Psoas muscle (tissue), 8 donors: ENCODE measurements around the gene IQGAP2. TPM values are rescaled to one million over a fixed set of nuclear protein-coding genes. Genes with fewer than 3 reads are reported as not detected.

ENCODE experiments used
- ATAC-seq, 4 donors: fragments of 200-7000 bp; cut with Tn5 transposase; one replicate each; pipeline ENCODE4 v1.9.1; 2020; ENCODE audit warnings: moderate library complexity in 3 of 4, mild to moderate bottlenecking in 2 of 4
- DNase-seq, 2 donors: peaks; one replicate each; pipeline ENCODE4 v3.0.0-alpha.2; 2020
- H3K27ac ChIP-seq: fragments of 200-600 bp; one replicate; pipeline ENCODE4 v1.8.0; 2022
- H3K27me3 ChIP-seq, 3 donors: fragments of 200-600 bp in 1 of 3; one replicate each; pipeline versions ENCODE4 v1.6.1 to v1.8.0; 2013 to 2022; ENCODE audit warnings: low read length in 2 of 3, mild to moderate bottlenecking in 2 of 3, moderate library complexity in 1 of 3; ENCODE audit not compliant: insufficient read depth in 3 of 3
- H3K36me3 ChIP-seq, 2 donors: fragments of 200-600 bp in 1 of 2; one replicate each; pipeline versions ENCODE4 v1.6.1 to v1.8.0; 2013 to 2022; ENCODE audit warnings: low read depth in 1 of 2, mild to moderate bottlenecking in 1 of 2, moderate library complexity in 1 of 2; ENCODE audit not compliant: insufficient read depth in 1 of 2
- H3K4me1 ChIP-seq: fragments of 200-600 bp; one replicate; pipeline ENCODE4 v1.8.0; 2022
- H3K4me3 ChIP-seq: fragments of 200-600 bp; one replicate; pipeline ENCODE4 v1.8.0; 2022; ENCODE audit warnings: mild to moderate bottlenecking
- H3K9me3 ChIP-seq: fragments of 200-600 bp; one replicate; pipeline ENCODE4 v1.8.0; 2022
- CTCF ChIP-seq: fragments of 200-600 bp; IDR thresholded peaks from one replicate; pipeline ENCODE4 v1.8.0; 2022; ENCODE audit warnings: antibody characterized with exemption
- WGBS, 3 donors: extraction: QIAGEN DNeasy Blood & Tissue Kit; methylation state at CpG; one replicate each; pipeline versions ENCODE4 v1.1.6 to v1.1.7; 2013; 5-methylcytosine and 5-hydroxymethylcytosine counted together
- intact Hi-C, 2 donors: fragments of 100-400 bp; cut with DNase I; formaldehyde crosslinking; loops; one replicate each; pipeline versions ENCODE4 v1.11.0 to v1.14.2; 2022
- polyA plus RNA-seq, 3 donors: library from polyadenylated mRNA; stranded (reverse); fragments of 200-250 nt; gene quantifications; one replicate each; pipeline ENCODE4 v1.2.3, GENCODE V29; 2013
- total RNA-seq, 4 donors: library from RNA; stranded (reverse); fragmentation: NEBNext Ultra II Directional in 2 of 4; extraction: Animal tissue kit (Norgen Biotek cat#: 25700) in 2 of 4; gene quantifications; one replicate each; pipeline versions ENCODE4 v1.2.1 to v1.2.4, GENCODE V29; 2021 to 2023
- donor health status: healthy with polysubstance abuse.
- donor health status: DM: no; HTN: no; CAD: no; lungs with moderate emphysema.
- donor health status: Bipolar disorder and iron deficiency.
- donor health status: healthy.
- donor health status: DM: yes; HTN: yes; CAD: no.
- donor health status: DM: no; HTN: no; CAD: no.
- donor health status: DM: no; HTN: no; CAD: no.
- donor health status: DM: yes; HTN: yes; CAD: no.

IQGAP2 gene
- total and polyA plus RNA-seq, 7 donors = 0.52 to 4.3 (median 1.4) TPM

DNA sequence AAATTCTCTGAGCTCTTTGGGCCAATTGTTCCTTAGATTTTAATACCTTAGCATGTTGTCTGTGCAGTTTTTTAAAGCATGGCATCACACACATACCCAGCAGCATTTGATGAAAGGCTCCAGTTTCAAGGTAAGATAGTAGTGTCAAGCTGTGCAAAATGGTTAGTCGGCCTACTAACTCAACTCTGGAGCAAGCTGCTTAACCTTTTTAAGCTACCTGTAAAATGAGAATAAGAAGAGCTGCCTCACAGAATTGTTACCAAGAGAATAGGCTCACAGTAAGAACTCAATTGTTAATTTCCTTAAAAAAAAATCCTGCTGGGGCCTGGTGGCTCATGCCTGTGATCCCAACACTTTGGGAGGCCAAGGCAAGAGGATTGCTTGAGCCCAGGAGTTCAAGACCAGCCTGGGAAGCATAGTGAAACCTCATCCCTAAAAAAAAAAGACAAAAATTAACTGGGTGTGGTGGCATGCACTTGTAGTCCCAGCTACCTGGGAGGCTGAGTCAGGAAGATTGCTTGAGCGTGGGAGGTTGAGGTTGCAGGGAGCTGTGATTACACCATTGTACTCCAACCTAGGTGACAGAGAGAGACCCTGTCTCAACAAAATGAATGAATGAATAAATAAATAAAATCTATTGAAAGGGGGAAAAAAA is 96.5 kb downstream of the IQGAP2 start:
- no peaks in the 10 kb centered on the region for H3K9me3 ChIP-seq
- no peak overlapping the region for H3K27ac ChIP-seq
- WGBS, 3 donors = 74 to 85% (median 84%) methylated on average over 2 of the region's 2 CpGs
- TF ChIP-seq CTCF = no peak
- no peaks in the 10 kb centered on the region for H3K4me1 ChIP-seq
- H3K27me3 ChIP-seq = no peaks in the 10 kb centered on the region
- no peak overlapping the region for H3K4me3 ChIP-seq
- intact Hi-C loops = no loop called here
- no peak for ATAC-seq
- no peaks in the 10 kb centered on the region for H3K36me3 ChIP-seq
- no peak for DNase-seq

DNA sequence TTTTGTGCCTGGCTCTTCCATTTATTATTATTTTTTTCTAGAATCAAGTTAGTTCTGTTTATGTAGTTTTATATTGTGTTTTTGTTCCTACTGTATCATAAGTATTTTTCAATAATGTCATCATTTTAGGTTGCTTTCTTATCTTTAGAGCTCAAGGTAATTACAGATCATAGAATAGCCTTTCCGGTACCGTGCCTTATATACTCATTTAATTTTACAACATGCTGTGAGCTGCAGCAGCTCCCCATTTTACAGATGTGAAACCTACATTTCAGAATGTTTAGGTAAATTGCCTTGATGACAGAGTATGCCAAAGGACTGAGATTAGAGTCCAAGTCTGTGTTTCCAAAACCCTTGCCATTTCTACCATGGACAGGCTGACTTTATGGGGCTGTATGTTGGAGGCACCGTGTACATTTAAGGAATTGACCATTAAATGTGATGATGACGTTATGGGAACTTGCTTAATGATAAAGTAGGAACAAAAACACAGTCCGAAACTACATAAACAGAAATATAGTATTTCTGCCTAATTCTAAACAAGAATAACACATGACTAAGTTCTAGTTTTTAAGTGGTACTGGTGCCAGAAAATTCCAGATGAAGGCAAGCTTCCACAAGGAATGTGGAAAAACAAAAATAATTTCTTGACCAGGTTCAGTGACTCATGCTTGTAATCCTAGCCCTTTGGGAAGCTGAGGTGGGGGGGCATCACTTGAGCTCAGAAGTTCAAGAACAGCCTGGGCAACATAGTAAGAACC is 97.7 kb downstream of the IQGAP2 start:
- no peak for DNase-seq
- Histone ChIP-seq H3K27ac (no peak overlapping the region), H3K36me3 (no peaks in the 10 kb centered on the region), H3K4me1 (no peaks in the 10 kb centered on the region), H3K4me3 (no peak overlapping the region), H3K27me3 (no peaks in the 10 kb centered on the region), H3K9me3 (no peaks in the 10 kb centered on the region)
- WGBS, 3 donors = 59 to 71% (median 63%) methylated on average over 5 of the region's 5 CpGs
- intact Hi-C loops = no loop called here
- no peak for TF ChIP-seq CTCF
- ATAC-seq = no peak

GRCh38 chr5:76503929-76504328 is 100.8 kb downstream of the IQGAP2 start:
- TF ChIP-seq CTCF = no peak
- H3K4me1 ChIP-seq = no peaks in the 10 kb centered on the region
- no peak overlapping the region for H3K27ac ChIP-seq
- DNase-seq = no peak
- H3K4me3 ChIP-seq = no peak overlapping the region
- H3K9me3 ChIP-seq = no peaks in the 10 kb centered on the region
- H3K27me3 ChIP-seq = no peaks in the 10 kb centered on the region
- intact Hi-C loops = no loop called here
- WGBS, 3 donors = 92 to 94% (median 93%) methylated on average over 4 of the region's 4 CpGs
- no peak for ATAC-seq
- no peaks in the 10 kb centered on the region for H3K36me3 ChIP-seq

- no peaks in the 10 kb centered on the region for H3K36me3 ChIP-seq
- no peak for ATAC-seq
- H3K4me1 ChIP-seq = no peaks in the 10 kb centered on the region
- TF ChIP-seq CTCF = no peak
- H3K27ac ChIP-seq = no peak overlapping the region
- no peaks in the 10 kb centered on the region for H3K27me3 ChIP-seq
- intact Hi-C loops = loop anchor here in 1 of 2 donors (5.0 kb wide), 1 partner anchor 563 kb away; no protein-coding TSS in a partner anchor
- H3K4me3 ChIP-seq = no peak overlapping the region
- 71 to 76% (median 74%) methylated on average over 4 of the region's 4 CpGs for WGBS, 3 donors
- no peak for DNase-seq
- no peaks in the 10 kb centered on the region for H3K9me3 ChIP-seq
These were observed 101.9 kb downstream of the IQGAP2 start for GRCh38 chr5:76504901-76505564.
